DND-41 (cell line): ENCODE measurements around the gene PDIK1L.

Experiments
- ATAC-seq: fragments of 200-7000 bp; cut with Tn5 transposase; 3 replicates; pipeline ENCODE4 v1.9.1; 2021; ENCODE audit warnings: low read depth; ENCODE audit not compliant: insufficient read depth
- DNase-seq: peaks from one replicate; pipeline ENCODE4 v3.0.0-alpha.2; 2020
- H2AFZ ChIP-seq: 2 replicates; pipeline ENCODE4 v1.6.0; 2012; ENCODE audit warnings: low read depth, low read length
- H3K27ac ChIP-seq: 2 replicates; pipeline ENCODE4 v1.5.1; 2012; ENCODE audit warnings: low read length, inconsistent platforms
- H3K27me3 ChIP-seq: fragments of 200-600 bp; sonication (generic); 2 replicates; pipeline ENCODE4 v1.6.0; 2012; ENCODE audit warnings: low read length, mild to moderate bottlenecking, inconsistent platforms; ENCODE audit not compliant: insufficient read depth, poor library complexity
- H3K36me3 ChIP-seq: 2 replicates; pipeline ENCODE4 v1.5.1; 2012; ENCODE audit warnings: low read length, inconsistent platforms; ENCODE audit not compliant: insufficient read depth
- H3K4me1 ChIP-seq: 2 replicates; pipeline ENCODE4 v1.5.1; 2012; ENCODE audit warnings: mild to moderate bottlenecking, low read length; ENCODE audit not compliant: insufficient read depth
- H3K4me2 ChIP-seq: 2 replicates; pipeline ENCODE4 v1.6.0; 2012; ENCODE audit warnings: mild to moderate bottlenecking, moderate library complexity, low read length, inconsistent platforms; ENCODE audit not compliant: insufficient read depth
- H3K4me3 ChIP-seq, 2 experiments: fragments of 200-600 bp in 1 of 2; shearing (Covaris generic) in 1 of 2; 2 replicates each; pipeline ENCODE4 v1.5.1; 2012 to 2016; ENCODE audit warnings: inconsistent platforms in 2 of 2, low read length in 2 of 2, mild to moderate bottlenecking in 2 of 2, low read depth in 1 of 2, moderate library complexity in 1 of 2
- H3K79me2 ChIP-seq: 2 replicates; pipeline ENCODE4 v1.6.0; 2012; ENCODE audit warnings: low read length, inconsistent platforms; ENCODE audit not compliant: insufficient read depth
- H3K9ac ChIP-seq: 2 replicates; pipeline ENCODE4 v1.6.0; 2012; ENCODE audit warnings: low read depth, mild to moderate bottlenecking, inconsistent platforms, low read length, moderate library complexity
- H3K9me3 ChIP-seq: 2 replicates; pipeline ENCODE4 v1.5.1; 2012; ENCODE audit warnings: low read length, moderate library complexity, mild to moderate bottlenecking, inconsistent platforms; ENCODE audit not compliant: insufficient read depth, severe bottlenecking
- H4K20me1 ChIP-seq: 2 replicates; pipeline ENCODE4 v1.6.0; 2012; ENCODE audit warnings: low read length; ENCODE audit not compliant: insufficient read depth
- CTCF ChIP-seq: IDR thresholded peaks from 2 replicates; pipeline ENCODE4 v1.5.1; 2012; ENCODE audit warnings: borderline replicate concordance, low read length, moderate library complexity, mild to moderate bottlenecking; ENCODE audit not compliant: poor library complexity, severe bottlenecking; ENCODE audit errors: extremely low read depth
- EZH2 ChIP-seq: IDR thresholded peaks from 3 replicates; pipeline ENCODE4 v1.6.1; 2012; ENCODE audit warnings: borderline replicate concordance, low read depth, mild to moderate bottlenecking, moderate library complexity, low read length, inconsistent platforms; ENCODE audit not compliant: severe bottlenecking

PDIK1L gene

DNA sequence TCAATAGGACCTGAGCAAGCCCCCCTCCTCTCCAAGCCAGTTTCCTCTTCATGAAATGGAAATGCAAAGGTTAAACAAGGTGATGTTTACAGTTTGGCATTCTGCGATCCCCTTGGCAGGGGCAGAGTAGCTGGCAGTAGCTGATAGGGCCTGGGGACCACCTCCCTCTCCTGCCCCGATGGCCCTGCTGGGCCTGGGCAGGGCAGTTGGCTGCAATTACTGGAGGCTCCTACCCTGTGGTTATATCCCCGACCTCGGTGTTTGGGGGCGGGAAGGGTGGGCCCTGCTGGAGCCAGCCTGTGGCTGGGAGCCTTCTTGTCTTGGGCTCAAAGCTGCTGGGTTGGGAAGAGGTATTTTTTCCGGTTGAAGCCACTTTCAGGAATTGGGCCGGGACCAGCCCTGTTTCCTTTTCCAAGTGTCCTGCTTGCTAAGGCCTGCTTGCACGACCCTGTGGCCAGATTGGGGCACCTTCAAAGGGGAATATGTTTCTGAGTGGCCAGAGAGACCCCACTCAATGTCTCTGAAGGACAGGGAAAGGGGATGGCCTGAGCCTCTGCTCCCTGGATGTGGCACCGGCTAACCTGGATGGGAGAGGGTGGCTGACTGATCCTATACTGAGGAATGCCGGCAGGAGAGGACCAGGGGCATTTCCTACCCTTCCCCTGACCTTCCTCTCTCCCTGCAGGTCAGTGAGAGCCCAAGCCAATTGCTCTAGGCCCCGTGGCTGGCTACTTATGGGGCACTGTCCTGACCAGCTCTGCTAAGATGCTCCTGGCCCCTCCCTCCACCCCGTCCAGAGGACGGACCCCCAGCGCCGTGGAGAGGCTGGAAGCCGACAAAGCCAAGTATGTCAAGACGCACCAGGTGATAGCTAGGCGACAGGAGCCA lies 49.1 kb downstream of the PDIK1L start:
- ATAC-seq, result no peak
- H3K9ac ChIP-seq, result no peak overlapping the region
- no peaks in the 10 kb centered on the region for H3K79me2 ChIP-seq

DNA sequence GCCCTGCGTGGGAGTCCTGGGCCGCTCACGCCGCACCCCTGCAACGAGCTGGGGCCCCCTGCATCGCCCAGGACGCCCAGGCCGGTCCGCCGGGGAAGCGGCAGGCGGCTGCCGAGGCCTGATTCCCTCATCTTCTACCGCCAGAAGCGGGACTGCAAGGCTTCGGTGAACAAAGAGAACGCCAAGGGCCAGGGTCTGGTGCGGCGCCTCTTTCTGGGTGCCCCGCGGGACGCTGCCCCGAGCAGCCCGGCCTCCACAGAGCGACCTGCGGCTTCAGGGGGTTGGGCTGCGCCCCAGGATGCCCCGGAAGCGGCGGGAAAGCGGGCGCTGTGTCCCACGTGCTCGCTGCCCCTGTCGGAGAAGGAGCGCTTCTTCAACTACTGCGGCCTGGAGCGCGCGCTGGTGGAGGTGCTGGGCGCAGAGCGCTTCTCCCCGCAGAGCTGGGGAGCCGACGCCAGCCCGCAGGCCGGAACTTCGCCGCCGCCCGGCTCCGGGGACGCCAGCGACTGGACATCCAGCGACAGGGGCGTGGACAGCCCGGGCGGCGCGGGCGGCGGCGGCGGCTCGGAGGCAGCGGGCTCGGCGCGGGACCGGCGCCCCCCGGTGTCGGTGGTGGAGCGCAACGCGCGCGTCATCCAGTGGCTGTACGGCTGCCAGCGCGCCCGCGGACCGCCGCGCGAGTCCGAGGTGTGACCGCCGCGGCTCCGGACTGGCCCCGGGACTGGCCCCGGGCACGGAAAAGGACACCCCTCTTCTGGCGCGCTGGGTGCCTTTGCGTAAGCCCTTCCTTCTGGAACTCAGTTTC lies 50.0 kb downstream of the PDIK1L start:
- Histone ChIP-seq H3K79me2 (no peaks in the 10 kb centered on the region), H2AFZ (no peak overlapping the region), H3K4me1 (peaks cover 9% of the 10 kb centered on the region)

More for the DNA sequence above, 49.1 kb downstream of the PDIK1L start:
- TF ChIP-seq EZH2 (no peak), CTCF (no peak)
- Histone ChIP-seq H2AFZ (no peak overlapping the region), H3K27ac (no peak overlapping the region), H3K27me3 (peaks cover 41% of the 10 kb centered on the region), H3K4me2 (no peak overlapping the region), H3K4me1 (peaks cover 17% of the 10 kb centered on the region), H3K9me3 (no peaks in the 10 kb centered on the region), H3K36me3 (no peaks in the 10 kb centered on the region), H3K4me3 (no peak overlapping the region), H4K20me1 (no peaks in the 10 kb centered on the region)
- no peak for DNase-seq

GRCh38 chr1:26162220-26162709 lies 50.6 kb downstream of the PDIK1L start:
- ATAC-seq, result no peak
- no peak overlapping the region for H3K27ac ChIP-seq
- no peaks in the 10 kb centered on the region for H3K9me3 ChIP-seq
- H3K79me2 ChIP-seq, result no peaks in the 10 kb centered on the region
- TF ChIP-seq EZH2 (no peak), CTCF (no peak)
- H4K20me1 ChIP-seq, result no peaks in the 10 kb centered on the region
- peaks cover 5% of the 10 kb centered on the region for H3K4me1 ChIP-seq
- no peak overlapping the region for H2AFZ ChIP-seq
- H3K4me3 ChIP-seq, result no peak overlapping the region
- DNase-seq, result no peak
- H3K9ac ChIP-seq, result no peak overlapping the region
- no peak overlapping the region for H3K4me2 ChIP-seq
- peaks cover 41% of the 10 kb centered on the region for H3K27me3 ChIP-seq
- no peaks in the 10 kb centered on the region for H3K36me3 ChIP-seq

More for the DNA sequence above, 50.0 kb downstream of the PDIK1L start:
- TF ChIP-seq CTCF (no peak), EZH2 (no peak)
- H3K4me3 ChIP-seq, result no peak overlapping the region
- peaks cover 39% of the 10 kb centered on the region for H3K27me3 ChIP-seq
- no peak overlapping the region for H3K27ac ChIP-seq
- ATAC-seq, result no peak
- H3K9me3 ChIP-seq, result no peaks in the 10 kb centered on the region
- no peak overlapping the region for H3K4me2 ChIP-seq
- no peak for DNase-seq
- no peaks in the 10 kb centered on the region for H3K36me3 ChIP-seq
- H4K20me1 ChIP-seq, result no peaks in the 10 kb centered on the region
- no peak overlapping the region for H3K9ac ChIP-seq
